ENCODE results near the gene TUBA4B.

TUBA4B gene

GRCh38 chr2:219207884-219208740 lies 44.9 kb upstream of the TUBA4B start:
- DNase-seq (ENCODE audit: low read depth): no peak
- TF ChIP-seq, protein P1, sequence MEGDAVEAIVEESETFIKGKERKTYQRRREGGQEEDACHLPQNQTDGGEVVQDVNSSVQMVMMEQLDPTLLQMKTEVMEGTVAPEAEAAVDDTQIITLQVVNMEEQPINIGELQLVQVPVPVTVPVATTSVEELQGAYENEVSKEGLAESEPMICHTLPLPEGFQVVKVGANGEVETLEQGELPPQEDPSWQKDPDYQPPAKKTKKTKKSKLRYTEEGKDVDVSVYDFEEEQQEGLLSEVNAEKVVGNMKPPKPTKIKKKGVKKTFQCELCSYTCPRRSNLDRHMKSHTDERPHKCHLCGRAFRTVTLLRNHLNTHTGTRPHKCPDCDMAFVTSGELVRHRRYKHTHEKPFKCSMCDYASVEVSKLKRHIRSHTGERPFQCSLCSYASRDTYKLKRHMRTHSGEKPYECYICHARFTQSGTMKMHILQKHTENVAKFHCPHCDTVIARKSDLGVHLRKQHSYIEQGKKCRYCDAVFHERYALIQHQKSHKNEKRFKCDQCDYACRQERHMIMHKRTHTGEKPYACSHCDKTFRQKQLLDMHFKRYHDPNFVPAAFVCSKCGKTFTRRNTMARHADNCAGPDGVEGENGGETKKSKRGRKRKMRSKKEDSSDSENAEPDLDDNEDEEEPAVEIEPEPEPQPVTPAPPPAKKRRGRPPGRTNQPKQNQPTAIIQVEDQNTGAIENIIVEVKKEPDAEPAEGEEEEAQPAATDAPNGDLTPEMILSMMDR (IDR thresholded peaks at IDR 0.05; ENCODE audit: control insufficient read depth, extremely low read depth, insufficient read depth): no peak
- no peak overlapping the region; the same call in 1 of the 2 replicates for H3K4me3 ChIP-seq (ENCODE audit: low read depth, low read length)

DNA sequence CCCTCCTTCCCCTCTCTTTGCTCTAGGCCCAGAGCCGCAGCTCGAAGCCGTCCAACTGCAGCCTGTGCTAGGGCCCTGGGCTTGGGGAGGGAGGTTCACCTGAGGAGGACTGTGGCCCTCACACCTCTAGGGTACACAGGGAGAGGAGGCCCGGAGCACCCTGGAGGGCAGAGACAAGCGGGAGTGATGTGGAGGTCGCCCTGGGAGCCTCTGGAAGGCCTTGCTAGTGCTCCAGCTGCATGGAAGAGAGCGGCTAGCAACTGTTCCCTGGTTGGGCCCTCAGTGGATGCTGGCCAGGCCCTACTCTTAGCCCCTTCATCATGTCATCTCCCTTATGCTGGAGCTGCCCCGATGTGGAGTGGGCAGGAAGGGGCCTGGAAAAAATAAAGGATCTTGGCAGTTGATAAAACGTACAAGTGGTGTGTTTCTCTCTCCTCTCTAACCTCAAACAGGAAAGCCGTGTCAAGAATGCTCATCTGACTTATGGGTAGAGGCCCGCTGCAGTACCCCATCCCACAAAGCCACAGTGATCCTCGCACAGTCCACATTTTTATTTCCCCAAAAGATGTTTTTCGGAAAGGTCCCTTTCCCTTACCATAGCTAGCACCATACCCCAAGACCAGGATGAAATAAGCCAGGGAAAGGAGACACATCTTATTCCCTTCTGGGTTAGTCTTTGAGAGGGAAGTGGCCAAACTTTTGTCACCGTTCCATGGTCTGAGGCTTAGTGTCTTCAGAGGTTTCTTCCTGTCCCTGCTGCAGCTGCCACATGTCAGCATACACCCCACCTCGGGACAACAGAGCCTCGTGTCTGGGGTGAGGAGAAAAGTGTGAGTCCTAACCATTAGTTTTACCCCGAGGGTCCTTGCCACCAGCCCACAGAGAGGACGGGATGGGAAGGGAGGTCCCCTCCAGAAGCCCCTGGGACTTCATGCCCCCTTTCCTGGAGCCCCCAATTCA lies 43.5 kb upstream of the TUBA4B start:
- no peak overlapping the region for H3K4me3 ChIP-seq (ENCODE audit: low read depth, low read length)
- no peak for DNase-seq (ENCODE audit: low read depth)
- TF ChIP-seq, protein P1 (IDR thresholded peaks at IDR 0.05; ENCODE audit: control insufficient read depth, extremely low read depth, insufficient read depth): no peak

DNA sequence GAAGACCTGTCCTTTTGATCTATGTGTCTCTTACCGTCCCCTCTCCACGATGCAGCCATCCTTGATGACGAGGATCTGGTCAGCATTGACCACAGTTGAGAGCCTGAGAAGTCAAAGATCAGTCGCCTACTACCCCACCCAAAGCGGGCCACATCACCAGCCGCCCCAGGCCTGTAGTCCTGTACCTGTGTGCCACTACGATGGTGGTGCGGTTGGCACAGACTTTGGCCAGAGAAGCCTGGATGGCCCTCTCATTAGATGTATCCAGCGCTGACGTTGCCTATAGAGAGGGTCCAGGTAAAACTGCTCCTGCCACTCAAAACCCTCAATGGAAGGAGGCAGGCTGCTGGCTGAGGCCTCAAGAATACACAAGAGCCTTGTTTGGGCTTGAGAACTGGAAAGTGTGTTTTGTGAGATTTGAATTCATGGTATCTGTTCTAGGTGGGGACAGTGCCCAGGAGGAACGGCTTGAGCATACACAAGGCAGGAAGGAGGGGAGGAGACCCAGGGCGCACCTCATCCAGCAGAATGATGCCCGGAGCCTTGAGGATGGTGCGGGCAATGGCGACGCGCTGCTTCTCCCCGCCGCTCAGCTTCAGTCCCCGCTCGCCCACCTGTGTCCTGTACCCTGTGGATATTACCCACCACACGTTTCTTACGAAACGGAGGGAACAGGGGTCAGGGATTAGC lies 42.7 kb upstream of the TUBA4B start:
- no peak overlapping the region for H3K4me3 ChIP-seq (ENCODE audit: low read depth, low read length)
- DNase-seq (ENCODE audit: low read depth): no peak
- TF ChIP-seq, protein P1 (IDR thresholded peaks at IDR 0.05; ENCODE audit: control insufficient read depth, extremely low read depth, insufficient read depth): no peak

GRCh38 chr2:219210886-219211362 lies 42.1 kb upstream of the TUBA4B start:
- TF ChIP-seq, protein P1 (IDR thresholded peaks at IDR 0.05; ENCODE audit: control insufficient read depth, extremely low read depth, insufficient read depth): no peak
- no peak overlapping the region for H3K4me3 ChIP-seq (ENCODE audit: low read depth, low read length)
- DNase-seq (ENCODE audit: low read depth): no peak

DNA sequence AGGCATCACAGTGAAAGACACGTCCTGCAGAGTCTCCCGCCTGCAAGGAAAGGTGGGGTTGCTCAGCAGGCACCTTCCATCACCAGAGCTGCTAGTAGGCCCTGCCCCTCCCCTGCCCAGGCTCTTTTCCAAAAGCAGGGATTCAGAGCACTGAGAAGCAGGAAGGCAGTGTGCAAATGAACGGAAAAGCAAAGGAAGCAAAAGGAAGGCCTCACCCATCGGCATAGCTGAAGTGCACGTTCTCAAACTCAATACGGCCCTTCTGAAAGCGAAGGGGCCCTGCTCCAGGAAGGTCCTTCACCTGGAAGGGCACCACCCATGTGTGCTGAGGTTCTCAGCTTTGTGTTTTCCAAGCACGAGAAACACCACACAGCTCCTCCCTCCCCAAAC lies 40.0 kb upstream of the TUBA4B start:
- TF ChIP-seq, protein P1 (IDR thresholded peaks at IDR 0.05; ENCODE audit: control insufficient read depth, extremely low read depth, insufficient read depth): no peak
- DNase-seq (ENCODE audit: low read depth): no peak
- no peak overlapping the region for H3K4me3 ChIP-seq (ENCODE audit: low read depth, low read length)

GRCh38 chr2:219213486-219214071 lies 39.5 kb upstream of the TUBA4B start:
- TF ChIP-seq, protein P1 (IDR thresholded peaks at IDR 0.05; ENCODE audit: control insufficient read depth, extremely low read depth, insufficient read depth): no peak
- no peak overlapping the region for H3K4me3 ChIP-seq (ENCODE audit: low read depth, low read length)
- DNase-seq (ENCODE audit: low read depth): no peak
